AG09319 (cell line): ENCODE results near the gene TSEN54.

Source experiments
- DNase-seq: peaks from one replicate; pipeline ENCODE4 v3.0.0-alpha.2; 2010; ENCODE audit warnings: low read depth; ENCODE audit errors: extremely low read depth
- TF ChIP-seq, protein P1 (sequence below): IDR thresholded peaks from 2 replicates; pipeline ENCODE4 v1.5.1; 2011; ENCODE audit warnings: low read depth, mild to moderate bottlenecking, inconsistent platforms, low read length, moderate library complexity

Gene TSEN54

DNA sequence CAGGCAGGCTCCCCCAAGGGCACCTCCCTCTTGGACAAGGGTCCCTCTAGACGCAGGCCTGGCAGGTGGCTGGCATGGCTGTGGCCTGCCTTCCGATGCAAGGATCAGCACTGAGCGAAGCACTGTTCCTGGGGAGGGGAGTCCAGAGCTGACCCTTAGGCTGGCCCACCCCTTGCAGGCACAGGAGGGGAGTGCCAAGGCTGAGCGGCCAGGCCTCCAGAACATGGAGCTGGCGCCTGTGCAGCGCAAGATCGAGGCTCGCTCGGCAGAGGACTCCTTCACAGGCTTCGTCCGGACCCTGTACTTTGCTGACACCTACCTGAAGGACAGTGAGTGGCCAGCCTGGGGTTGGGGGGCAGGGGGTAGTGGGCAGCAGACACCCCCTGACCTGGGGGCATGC is 54.4 kb downstream of the TSEN54 start:
- TF ChIP-seq, protein P1, sequence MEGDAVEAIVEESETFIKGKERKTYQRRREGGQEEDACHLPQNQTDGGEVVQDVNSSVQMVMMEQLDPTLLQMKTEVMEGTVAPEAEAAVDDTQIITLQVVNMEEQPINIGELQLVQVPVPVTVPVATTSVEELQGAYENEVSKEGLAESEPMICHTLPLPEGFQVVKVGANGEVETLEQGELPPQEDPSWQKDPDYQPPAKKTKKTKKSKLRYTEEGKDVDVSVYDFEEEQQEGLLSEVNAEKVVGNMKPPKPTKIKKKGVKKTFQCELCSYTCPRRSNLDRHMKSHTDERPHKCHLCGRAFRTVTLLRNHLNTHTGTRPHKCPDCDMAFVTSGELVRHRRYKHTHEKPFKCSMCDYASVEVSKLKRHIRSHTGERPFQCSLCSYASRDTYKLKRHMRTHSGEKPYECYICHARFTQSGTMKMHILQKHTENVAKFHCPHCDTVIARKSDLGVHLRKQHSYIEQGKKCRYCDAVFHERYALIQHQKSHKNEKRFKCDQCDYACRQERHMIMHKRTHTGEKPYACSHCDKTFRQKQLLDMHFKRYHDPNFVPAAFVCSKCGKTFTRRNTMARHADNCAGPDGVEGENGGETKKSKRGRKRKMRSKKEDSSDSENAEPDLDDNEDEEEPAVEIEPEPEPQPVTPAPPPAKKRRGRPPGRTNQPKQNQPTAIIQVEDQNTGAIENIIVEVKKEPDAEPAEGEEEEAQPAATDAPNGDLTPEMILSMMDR, result no peak
- no peak for DNase-seq

GRCh38 chr17:75571197-75571884 is 55.0 kb downstream of the TSEN54 start:
- no peak for DNase-seq
- TF ChIP-seq, protein P1, result no peak

GRCh38 chr17:75571885-75572215 is 55.5 kb downstream of the TSEN54 start:
- no peak for DNase-seq
- TF ChIP-seq, protein P1, result no peak

GRCh38 chr17:75572713-75573539 is 56.6 kb downstream of the TSEN54 start:
- DNase-seq, result no peak
- TF ChIP-seq, protein P1, result no peak

GRCh38 chr17:75573540-75573957 is 57.2 kb downstream of the TSEN54 start:
- DNase-seq, result no peak
- TF ChIP-seq, protein P1, result no peak

DNA sequence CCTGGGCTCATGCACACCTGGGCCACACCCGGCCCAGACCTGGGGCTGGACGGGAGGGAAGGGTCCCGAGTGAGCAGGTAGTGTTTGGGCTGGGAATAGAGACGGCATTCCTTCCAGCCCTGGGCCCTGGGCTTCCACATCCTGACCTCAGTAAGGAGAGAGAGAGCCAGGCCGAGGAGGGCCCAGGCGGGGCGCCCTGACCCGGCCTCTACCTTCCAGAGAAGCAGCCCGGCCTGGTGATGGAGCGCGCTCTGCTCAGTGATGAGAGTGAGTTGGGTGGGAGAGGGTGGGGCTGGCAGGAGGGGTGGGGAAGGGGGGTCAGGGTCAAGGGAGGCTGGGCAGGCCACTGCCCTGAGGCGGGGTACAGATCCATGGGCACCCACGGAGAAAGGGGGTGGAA is 57.7 kb downstream of the TSEN54 start:
- no peak for DNase-seq
- TF ChIP-seq, protein P1, result no peak
